B cell (primary cell): Measurements from ENCODE around the gene THAP2. TPM values are rescaled to one million over a fixed set of nuclear protein-coding genes. Genes with fewer than 3 reads are reported as not detected.

ENCODE experiments used
- ATAC-seq: fragments of 200-7000 bp; cut with Tn5 transposase; one replicate; pipeline ENCODE4 v1.10.0; 2021; ENCODE audit warnings: low read depth, mild to moderate bottlenecking, moderate number of reproducible peaks, moderate library complexity
- CTCF ChIA-PET: fragments of 350-600 bp; sonication (Branson Sonifier 250); formaldehyde crosslinking; loops from one replicate; lab custom pipeline; 2021; ENCODE audit warnings: antibody characterized with exemption, inconsistent platforms; lab: Charles Lee
- POLR2A ChIA-PET: fragments of 350-600 bp; sonication (Branson Sonifier 250); formaldehyde crosslinking; loops from one replicate; lab custom pipeline; 2021; ENCODE audit warnings: antibody characterized with exemption; lab: Charles Lee
- DNase-seq: peaks from one replicate; pipeline ENCODE4 v3.0.0; 2013
- H2AFZ ChIP-seq: 2 replicates; pipeline ENCODE4 v1.6.1; 2012; ENCODE audit warnings: mild to moderate bottlenecking, low read depth, low read length; ENCODE audit not compliant: insufficient read depth, poor library complexity, severe bottlenecking
- H3K27ac ChIP-seq, 2 donors: 1 replicate in 1 of 2; 2 replicates in 1 of 2; pipeline ENCODE4 v1.5.1; 2012 to 2013; ENCODE audit warnings: low read length in 2 of 2, mild to moderate bottlenecking in 2 of 2, moderate library complexity in 1 of 2
- H3K27me3 ChIP-seq, 4 experiments: fragments of 200-600 bp in 1 of 4; sonication (generic) in 1 of 4; replicated peaks in 1 of 4; 1 replicate in 2 of 4; 2 replicates in 2 of 4; pipeline versions ENCODE4 v1.6.1 to v1.7.0; 2013 to 2016; ENCODE audit warnings: low read length in 3 of 4, mild to moderate bottlenecking in 2 of 4, mixed read lengths in 1 of 4, moderate library complexity in 1 of 4; ENCODE audit not compliant: insufficient read depth in 4 of 4, control insufficient read depth in 3 of 4; ENCODE audit errors: control extremely low read depth in 1 of 4
- H3K36me3 ChIP-seq, 2 experiments: replicated peaks in 1 of 2; 1 replicate in 1 of 2; 2 replicates in 1 of 2; pipeline versions ENCODE4 v1.6.1 to v1.7.1; 2013; ENCODE audit warnings: low read length in 1 of 2; ENCODE audit not compliant: insufficient read depth in 2 of 2, control insufficient read depth in 1 of 2; ENCODE audit errors: control extremely low read depth in 1 of 2, extremely low read depth in 1 of 2
- H3K4me1 ChIP-seq, 2 donors: fragments of 200-600 bp in 1 of 2; sonication (generic) in 1 of 2; 1 replicate in 1 of 2; 2 replicates in 1 of 2; pipeline versions ENCODE4 v1.5.1 to v1.6.1; 2013 to 2017; ENCODE audit warnings: low read length in 2 of 2; ENCODE audit not compliant: control insufficient read depth in 2 of 2, insufficient read depth in 2 of 2
- H3K4me2 ChIP-seq: replicated peaks from 2 replicates; pipeline ENCODE3; 2012; ENCODE audit warnings: mild to moderate bottlenecking, low read depth, low read length; ENCODE audit not compliant: poor library complexity, severe bottlenecking
- H3K4me3 ChIP-seq, 5 experiments: fragments of 200-600 bp in 1 of 5; sonication (generic) in 1 of 5; 1 replicate in 3 of 5; 2 replicates in 2 of 5; pipeline versions ENCODE4 v1.5.1 to v1.7.0; 2011 to 2016; ENCODE audit warnings: low read length in 4 of 5, mild to moderate bottlenecking in 4 of 5, low read depth in 2 of 5, control low read depth in 1 of 5, moderate library complexity in 1 of 5; ENCODE audit not compliant: insufficient read depth in 1 of 5; ENCODE audit errors: control extremely low read depth in 1 of 5, extremely low read depth in 1 of 5
- H3K79me2 ChIP-seq: fragments of 200-600 bp; sonication (generic); one replicate; pipeline ENCODE4 v1.6.0; 2016; ENCODE audit warnings: low read length; ENCODE audit not compliant: control insufficient read depth, insufficient read depth
- H3K9ac ChIP-seq: fragments of 200-600 bp; sonication (generic); 2 replicates; pipeline ENCODE4 v1.6.1; 2017; ENCODE audit warnings: mild to moderate bottlenecking, low read length, moderate library complexity
- H3K9me3 ChIP-seq, 3 donors: one replicate each; pipeline versions ENCODE4 v1.6.1 to v1.7.1; 2013; ENCODE audit warnings: low read length in 2 of 3; ENCODE audit not compliant: control insufficient read depth in 2 of 3, insufficient read depth in 1 of 3; ENCODE audit errors: control extremely low read depth in 1 of 3
- H4K20me1 ChIP-seq: 2 replicates; pipeline ENCODE4 v1.6.0; 2012; ENCODE audit warnings: mild to moderate bottlenecking, low read length; ENCODE audit not compliant: insufficient read depth, control insufficient read depth, poor library complexity, severe bottlenecking
- H3K27ac Mint-ChIP-seq: one replicate; pipeline ENCODE4 v1.8.0; 2021; ENCODE audit warnings: mixed read lengths
- H3K27me3 Mint-ChIP-seq: one replicate; pipeline ENCODE4 v1.8.0; 2021; ENCODE audit warnings: mixed read lengths
- H3K4me1 Mint-ChIP-seq: one replicate; pipeline ENCODE4 v1.8.0; 2021; ENCODE audit warnings: mixed read lengths
- H3K4me3 Mint-ChIP-seq: one replicate; pipeline ENCODE4 v1.8.0; 2021; ENCODE audit warnings: mixed read lengths
- H3K9me3 Mint-ChIP-seq: one replicate; pipeline ENCODE4 v1.8.0; 2022; ENCODE audit warnings: mixed read lengths; ENCODE audit not compliant: insufficient read depth
- CTCF ChIP-seq: fragments of 200-600 bp; IDR thresholded peaks from one replicate; pipeline ENCODE4 v1.8.0; 2022; ENCODE audit warnings: antibody characterized with exemption, mild to moderate bottlenecking
- EZH2 ChIP-seq: IDR thresholded peaks from 2 replicates; pipeline ENCODE4 v1.6.1; 2012; ENCODE audit warnings: borderline replicate concordance, low read depth, mild to moderate bottlenecking, moderate library complexity, low read length; ENCODE audit not compliant: insufficient read depth, poor library complexity, severe bottlenecking
- WGBS: methylation state at CpG from one replicate; pipeline ENCODE4 v1.1.5; 2013; ENCODE audit warnings: missing lambda C conversion rate; ENCODE audit not compliant: insufficient coverage; 5-methylcytosine and 5-hydroxymethylcytosine counted together
- intact Hi-C: fragments of 100-400 bp; cut with micrococcal nuclease; formaldehyde crosslinking; loops from one replicate; pipeline ENCODE4 v1.10.0; 2022
- polyA plus RNA-seq: library from polyadenylated mRNA; depleted of rRNA; stranded (reverse); fragments of >200 nt; gene quantifications from 2 replicates; pipeline ENCODE4 v1.2.3, GENCODE V29; 2012
- total RNA-seq, 2 donors: library from RNA; stranded (reverse); fragments of 120-200 nt in 1 of 2; gene quantifications; 1 replicate in 1 of 2; 2 replicates in 1 of 2; pipeline versions ENCODE4 v1.2.3 to v1.2.4, GENCODE V29; 2013 to 2022

Gene THAP2
- total and polyA plus RNA-seq, 2 donors (not counting 1 experiment from before 2014, with no cell fraction given), result 11.6 to 13.2 TPM

GRCh38 chr12:71662849-71663560 lies 1.1 kb upstream of the THAP2 start:
- Histone ChIP-seq H3K27me3 (no peaks in the 10 kb centered on the region), H3K4me3 (peak overlapping the region; percentile 82 to 97 (median 88)), H4K20me1 (peaks cover 30% of the 10 kb centered on the region), H3K4me1 (peaks cover 28% of the 10 kb centered on the region in 2 donors), H3K27ac (peak overlapping the region; percentile 93 to 97), H3K36me3 (peaks cover 8 to 21% of the 10 kb centered on the region in 2 experiments), H3K4me2 (peak overlapping the region; percentile 73), H3K9me3 (no peaks in the 10 kb centered on the region), H3K79me2 (peaks cover 79% of the 10 kb centered on the region), H2AFZ (peak overlapping the region; percentile 79), H3K9ac (peak overlapping the region; percentile 83)
- H3K9me3 Mint-ChIP-seq, result no peaks in the 10 kb centered on the region
- peak overlapping the region; percentile 100 for H3K27ac Mint-ChIP-seq
- ChIA-PET POLR2A (interaction anchor here (0.6 to 2.7 kb wide), 7 partner anchors 23 to 126 kb away, joined by 3 to 95 read pairs (median 6); partner anchors contain the start of genes RAB21 and TMEM19), CTCF (interaction anchor here (0.5 to 11.6 kb wide), 13 partner anchors 12 to 177 kb away, joined by 3 to 116 read pairs (median 4); partner anchors contain the start of genes RAB21 and TMEM19)
- no peaks in the 10 kb centered on the region for H3K27me3 Mint-ChIP-seq
- no peak for TF ChIP-seq CTCF
- TF ChIP-seq EZH2, result no peak
- DNase-seq (peak; percentile 84), ATAC-seq (peak; percentile 9)
- H3K4me3 Mint-ChIP-seq, result peak overlapping the region; percentile 96
- peaks cover 56% of the 10 kb centered on the region for H3K4me1 Mint-ChIP-seq
- under 1% methylated on average over 53 of the region's 53 CpGs for WGBS
- intact Hi-C loops, result loop anchor here (1.0 to 10.0 kb wide), 6 partner anchors 26 to 1420 kb away; partner anchors contain the start of genes CNOT2 and RAB21
